Neuronal stem cell (in vitro differentiated cells): ENCODE measurements around the gene BCHE.

Experiments used
- DNase-seq: peaks from one replicate; pipeline ENCODE4 v3.0.0-alpha.2; 2013; ENCODE audit warnings: low spot score
- H2AFZ ChIP-seq: one replicate; pipeline ENCODE4 v1.6.1; 2013; ENCODE audit warnings: mild to moderate bottlenecking, low read length, inconsistent platforms
- H2AK5ac ChIP-seq: 2 replicates; pipeline ENCODE4 v1.6.1; 2013; ENCODE audit warnings: low read depth, mild to moderate bottlenecking, inconsistent platforms, low read length, moderate library complexity, mixed read lengths
- H2BK120ac ChIP-seq: 2 replicates; pipeline ENCODE4 v1.6.1; 2013; ENCODE audit warnings: low read depth, mild to moderate bottlenecking, inconsistent platforms, low read length, moderate library complexity, mixed read lengths
- H2BK12ac ChIP-seq: one replicate; pipeline ENCODE4 v1.6.1; 2013; ENCODE audit warnings: low read length, inconsistent platforms
- H2BK15ac ChIP-seq: 2 replicates; pipeline ENCODE4 v1.6.1; 2013; ENCODE audit warnings: mild to moderate bottlenecking, low read length, inconsistent platforms, mixed read lengths
- H2BK5ac ChIP-seq: one replicate; pipeline ENCODE4 v1.6.1; 2013; ENCODE audit warnings: inconsistent platforms, mild to moderate bottlenecking, low read length, moderate library complexity
- H3K14ac ChIP-seq: one replicate; pipeline ENCODE4 v1.6.1; 2013; ENCODE audit warnings: low read length, inconsistent platforms
- H3K18ac ChIP-seq: 2 replicates; pipeline ENCODE4 v1.6.1; 2013; ENCODE audit warnings: low read length, inconsistent platforms
- H3K23ac ChIP-seq: 2 replicates; pipeline ENCODE4 v1.6.1; 2013; ENCODE audit warnings: low read depth, mild to moderate bottlenecking, mixed read lengths, low read length, inconsistent platforms; ENCODE audit not compliant: poor library complexity
- H3K27ac ChIP-seq: replicated peaks from 3 replicates; pipeline ENCODE4 v1.5.1; 2013; ENCODE audit warnings: low read length, inconsistent platforms
- H3K27me3 ChIP-seq, 3 experiments: 2 replicates each; pipeline ENCODE4 v1.6.1; 2013; ENCODE audit warnings: low read length in 3 of 3, mild to moderate bottlenecking in 2 of 3, inconsistent platforms in 1 of 3, low read depth in 1 of 3, mixed read lengths in 1 of 3, moderate library complexity in 1 of 3; ENCODE audit not compliant: control insufficient read depth in 3 of 3, insufficient read depth in 3 of 3
- H3K36me3 ChIP-seq, 2 donors: replicated peaks in 1 of 2; 2 replicates each; pipeline ENCODE4 v1.6.1; 2013; ENCODE audit warnings: low read length in 2 of 2; ENCODE audit not compliant: control insufficient read depth in 2 of 2, insufficient read depth in 2 of 2
- H3K4ac ChIP-seq: 2 replicates; pipeline ENCODE4 v1.6.1; 2013; ENCODE audit warnings: inconsistent platforms, mild to moderate bottlenecking, low read length, moderate library complexity
- H3K4me1 ChIP-seq, 2 donors: 1 replicate in 1 of 2; 2 replicates in 1 of 2; pipeline ENCODE4 v1.6.1; 2013; ENCODE audit warnings: low read length in 2 of 2, low read depth in 1 of 2; ENCODE audit not compliant: control insufficient read depth in 2 of 2, insufficient read depth in 1 of 2
- H3K4me2 ChIP-seq: one replicate; pipeline ENCODE4 v1.6.1; 2013; ENCODE audit warnings: mild to moderate bottlenecking, low read length, inconsistent platforms; ENCODE audit not compliant: insufficient read depth, poor library complexity, severe bottlenecking
- H3K4me3 ChIP-seq, 2 donors: 2 replicates each; pipeline ENCODE4 v1.5.1; 2013; ENCODE audit warnings: low read length in 2 of 2, mild to moderate bottlenecking in 2 of 2, inconsistent platforms in 1 of 2, moderate library complexity in 1 of 2
- H3K79me1 ChIP-seq: one replicate; pipeline ENCODE4 v1.6.1; 2013; ENCODE audit warnings: low read depth, mild to moderate bottlenecking, inconsistent platforms, low read length, moderate library complexity
- H3K9ac ChIP-seq: one replicate; pipeline ENCODE4 v1.6.1; 2013; ENCODE audit warnings: mild to moderate bottlenecking, low read depth, low read length, inconsistent platforms; ENCODE audit not compliant: poor library complexity
- H3K9me3 ChIP-seq, 2 donors: replicated peaks in 1 of 2; 2 replicates each; pipeline versions ENCODE3 to v1.6.1; 2013; ENCODE audit warnings: low read length in 2 of 2, mild to moderate bottlenecking in 2 of 2, inconsistent platforms in 1 of 2, low read depth in 1 of 2, mixed read lengths in 1 of 2, moderate library complexity in 1 of 2; ENCODE audit not compliant: control insufficient read depth in 2 of 2, insufficient read depth in 1 of 2
- H4K8ac ChIP-seq: one replicate; pipeline ENCODE4 v1.6.1; 2013; ENCODE audit warnings: low read depth, mild to moderate bottlenecking, inconsistent platforms, low read length, moderate library complexity
- H4K91ac ChIP-seq: one replicate; pipeline ENCODE4 v1.6.1; 2013; ENCODE audit warnings: low read length, low read depth, mild to moderate bottlenecking, inconsistent platforms; ENCODE audit not compliant: poor library complexity
- WGBS, 2 donors: extraction: QIAGEN DNeasy Blood & Tissue Kit; methylation state at CpG; one replicate each; pipeline ENCODE4 v1.1.7; 2013; ENCODE audit warnings: missing lambda C conversion rate in 2 of 2, mixed read lengths in 1 of 2; ENCODE audit not compliant: insufficient read length in 2 of 2, insufficient replicate concordance in 1 of 2; ENCODE audit errors: extremely low coverage in 2 of 2; 5-methylcytosine and 5-hydroxymethylcytosine counted together

The BCHE gene

GRCh38 chr3:165800970-165801369, 36.3 kb downstream of the BCHE start:
- no peaks in the 10 kb centered on the region for H3K9me3 ChIP-seq
- no peaks in the 10 kb centered on the region for H3K27me3 ChIP-seq
- no peak overlapping the region for H3K4me2 ChIP-seq
- H2AK5ac ChIP-seq: no peak overlapping the region
- DNase-seq: no peak
- H3K23ac ChIP-seq: no peak overlapping the region
- no peak overlapping the region for H3K4me3 ChIP-seq
- WGBS, 2 donors: no CpG with 5 or more reads among the region's 3 CpGs
- H3K18ac ChIP-seq: no peak overlapping the region
- H3K36me3 ChIP-seq: no peaks in the 10 kb centered on the region
- no peak overlapping the region for H2BK12ac ChIP-seq
- no peaks in the 10 kb centered on the region for H3K79me1 ChIP-seq
- no peak overlapping the region for H4K91ac ChIP-seq
- peaks cover 0 to 4% of the 10 kb centered on the region in 2 donors for H3K4me1 ChIP-seq
- no peak overlapping the region for H2BK120ac ChIP-seq
- H3K14ac ChIP-seq: no peak overlapping the region
- no peak overlapping the region for H3K9ac ChIP-seq
- H2BK5ac ChIP-seq: no peak overlapping the region
- no peak overlapping the region for H2BK15ac ChIP-seq
- H4K8ac ChIP-seq: no peak overlapping the region
- H3K4ac ChIP-seq: no peak overlapping the region
- H2AFZ ChIP-seq: no peak overlapping the region
- no peak overlapping the region for H3K27ac ChIP-seq

DNA sequence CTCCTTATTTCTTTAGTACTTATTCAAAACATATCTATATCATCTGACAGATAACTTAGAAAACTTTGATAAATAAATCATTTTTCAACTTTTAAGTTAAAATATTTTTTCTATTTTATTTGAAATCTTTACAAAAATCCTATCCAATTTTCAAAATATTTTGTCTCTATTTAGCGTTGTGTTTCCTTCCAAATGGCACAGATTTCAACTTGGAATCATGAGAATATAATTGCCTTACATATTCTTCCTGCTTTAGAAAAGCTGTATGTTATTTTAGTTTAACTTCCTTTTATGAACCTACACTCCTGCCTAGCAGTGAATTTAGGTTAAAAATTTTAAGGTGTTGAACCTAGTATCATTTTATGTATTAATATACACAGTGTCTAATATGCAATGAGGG, 38.2 kb downstream of the BCHE start:
- Histone ChIP-seq H3K9me3 (no peaks in the 10 kb centered on the region), H3K27me3 (no peaks in the 10 kb centered on the region)
- WGBS, 2 donors: no CpG with 5 or more reads among the region's 1 CpG

GRCh38 chr3:165797551-165797950, 39.7 kb downstream of the BCHE start:
- Histone ChIP-seq H3K36me3 (no peaks in the 10 kb centered on the region), H2BK120ac (no peak overlapping the region), H4K8ac (no peak overlapping the region), H3K9me3 (no peaks in the 10 kb centered on the region), H3K9ac (no peak overlapping the region), H2AK5ac (no peak overlapping the region), H3K4me3 (no peak overlapping the region), H2BK12ac (no peak overlapping the region), H3K23ac (no peak overlapping the region), H3K27me3 (no peaks in the 10 kb centered on the region), H2BK15ac (no peak overlapping the region), H3K4me2 (no peak overlapping the region), H2BK5ac (no peak overlapping the region), H3K27ac (no peak overlapping the region), H3K14ac (no peak overlapping the region), H3K18ac (no peak overlapping the region), H2AFZ (no peak overlapping the region), H3K4ac (no peak overlapping the region), H3K4me1 (peaks cover 0 to 8% of the 10 kb centered on the region in 2 donors), H4K91ac (no peak overlapping the region), H3K79me1 (no peaks in the 10 kb centered on the region)
- no peak for DNase-seq
- no CpG with 5 or more reads among the region's 2 CpGs for WGBS, 2 donors

More for the DNA sequence above, 38.2 kb downstream of the BCHE start:
- Histone ChIP-seq H3K79me1 (no peaks in the 10 kb centered on the region), H2BK120ac (no peak overlapping the region), H4K91ac (no peak overlapping the region), H2BK12ac (no peak overlapping the region), H3K4me3 (no peak overlapping the region), H3K23ac (no peak overlapping the region), H3K4me2 (no peak overlapping the region), H2BK5ac (no peak overlapping the region), H2AFZ (no peak overlapping the region), H3K27ac (no peak overlapping the region), H3K9ac (no peak overlapping the region), H3K4ac (no peak overlapping the region), H4K8ac (no peak overlapping the region), H3K18ac (no peak overlapping the region), H3K36me3 (no peaks in the 10 kb centered on the region), H3K14ac (no peak overlapping the region), H2BK15ac (no peak overlapping the region), H2AK5ac (no peak overlapping the region), H3K4me1 (peaks cover 0 to 8% of the 10 kb centered on the region in 2 donors)
- no peak for DNase-seq

GRCh38 chr3:165796701-165797100, 40.5 kb downstream of the BCHE start:
- Histone ChIP-seq H4K8ac (no peak overlapping the region), H2AK5ac (no peak overlapping the region), H3K4ac (no peak overlapping the region), H3K18ac (no peak overlapping the region), H2BK15ac (no peak overlapping the region), H2BK5ac (no peak overlapping the region), H3K27ac (no peak overlapping the region), H3K36me3 (no peaks in the 10 kb centered on the region), H3K14ac (no peak overlapping the region), H3K9ac (no peak overlapping the region), H3K9me3 (no peaks in the 10 kb centered on the region), H2BK12ac (no peak overlapping the region), H3K23ac (no peak overlapping the region), H4K91ac (no peak overlapping the region), H3K27me3 (no peaks in the 10 kb centered on the region), H2AFZ (no peak overlapping the region), H3K79me1 (no peaks in the 10 kb centered on the region), H3K4me1 (peaks cover 0 to 8% of the 10 kb centered on the region in 2 donors), H3K4me3 (no peak overlapping the region), H3K4me2 (no peak overlapping the region), H2BK120ac (no peak overlapping the region)
- WGBS, 2 donors: no CpG with 5 or more reads among the region's 2 CpGs
- no peak for DNase-seq
